Ammon's horn (tissue), 1 donor: ENCODE results near the gene STX1B.
A peak's percentile ranks its signal among the peaks of the same experiment; 100 is the strongest.

Experiments used
- DNase-seq: peaks from one replicate; pipeline ENCODE4 v3.0.0-alpha.2; 2016; ENCODE audit warnings: low spot score

STX1B gene

DNA sequence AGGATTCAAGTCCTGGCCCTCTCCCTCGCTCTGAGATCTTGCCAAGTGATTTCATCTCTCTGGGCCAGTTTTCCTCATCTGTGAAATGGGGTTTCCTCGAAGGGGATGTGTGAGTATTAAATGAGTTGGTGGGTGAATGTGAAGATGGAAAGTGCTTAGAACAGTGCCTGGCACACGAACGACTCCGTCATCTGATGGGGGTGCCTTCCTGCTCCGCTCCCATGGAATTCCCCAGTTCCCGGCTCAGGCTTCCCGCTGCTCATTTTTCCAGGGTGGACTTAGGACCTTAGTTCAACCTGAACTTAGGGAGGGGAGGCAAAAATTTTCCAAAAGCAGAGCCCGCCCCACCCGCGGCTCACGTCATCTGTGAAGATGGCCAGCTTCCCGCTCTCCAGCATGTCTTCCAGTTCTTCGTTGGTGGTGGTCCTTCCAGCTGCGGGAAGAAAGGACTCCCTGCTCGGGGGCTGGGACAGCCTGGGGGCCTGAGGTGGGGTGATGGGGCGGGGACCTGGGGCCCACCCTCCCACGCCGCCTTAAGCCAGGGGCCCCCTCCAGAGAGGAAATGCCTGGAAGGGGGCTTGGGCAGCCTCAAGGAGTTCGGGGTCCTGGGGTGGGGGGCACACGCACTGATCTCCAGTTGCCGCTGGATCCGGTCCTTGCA lies 14.0 kb downstream of the STX1B start:
- no peak for DNase-seq

- no peak for DNase-seq
These were observed 14.5 kb downstream of the STX1B start for GRCh38 chr16:30995927-30996323.

GRCh38 chr16:30992931-30993816 lies 17.3 kb downstream of the STX1B start:
- DNase-seq: no peak

GRCh38 chr16:30992276-30992780 lies 18.1 kb downstream of the STX1B start:
- no peak for DNase-seq

DNA sequence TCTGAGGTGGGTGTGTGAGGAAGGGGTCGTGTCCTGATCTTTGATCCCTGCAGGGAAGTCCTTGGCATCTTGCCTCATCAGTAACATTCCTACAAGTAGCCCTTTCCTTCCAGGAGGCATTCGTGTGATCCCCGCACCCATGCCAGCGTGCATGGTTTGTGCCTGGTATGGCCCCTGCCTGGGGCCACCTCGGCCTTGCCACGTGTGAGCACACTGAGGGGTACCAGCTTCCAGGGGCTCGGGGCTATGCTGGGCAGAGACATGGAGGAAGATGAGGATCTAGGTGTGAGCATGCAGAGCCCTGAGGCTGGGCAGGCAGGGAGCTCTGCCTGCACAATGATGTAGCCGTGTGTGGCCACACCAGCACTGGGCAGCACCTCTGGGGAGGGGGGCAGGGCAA lies 19.4 kb downstream of the STX1B start:
- no peak for DNase-seq

DNA sequence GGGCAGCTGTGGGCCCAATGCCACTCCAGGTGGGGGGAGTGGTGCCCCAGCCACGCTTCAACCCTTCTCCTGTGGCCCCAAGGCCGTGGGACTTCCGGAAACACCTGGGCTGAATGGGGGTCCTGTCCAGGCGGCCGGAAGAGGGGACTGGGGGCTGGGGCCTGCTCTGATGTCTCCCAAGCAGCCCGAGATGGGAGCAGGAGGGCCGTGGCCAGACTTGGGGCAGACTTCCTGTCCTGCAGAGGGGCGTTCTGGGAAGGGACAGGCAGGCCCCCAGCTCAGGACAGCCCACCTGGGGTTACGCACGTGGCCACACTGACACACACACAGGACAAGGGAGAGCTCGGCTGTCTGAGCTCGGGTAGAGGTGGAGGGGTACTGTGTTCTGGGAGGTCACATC lies 20.3 kb downstream of the STX1B start:
- DNase-seq: no peak

DNA sequence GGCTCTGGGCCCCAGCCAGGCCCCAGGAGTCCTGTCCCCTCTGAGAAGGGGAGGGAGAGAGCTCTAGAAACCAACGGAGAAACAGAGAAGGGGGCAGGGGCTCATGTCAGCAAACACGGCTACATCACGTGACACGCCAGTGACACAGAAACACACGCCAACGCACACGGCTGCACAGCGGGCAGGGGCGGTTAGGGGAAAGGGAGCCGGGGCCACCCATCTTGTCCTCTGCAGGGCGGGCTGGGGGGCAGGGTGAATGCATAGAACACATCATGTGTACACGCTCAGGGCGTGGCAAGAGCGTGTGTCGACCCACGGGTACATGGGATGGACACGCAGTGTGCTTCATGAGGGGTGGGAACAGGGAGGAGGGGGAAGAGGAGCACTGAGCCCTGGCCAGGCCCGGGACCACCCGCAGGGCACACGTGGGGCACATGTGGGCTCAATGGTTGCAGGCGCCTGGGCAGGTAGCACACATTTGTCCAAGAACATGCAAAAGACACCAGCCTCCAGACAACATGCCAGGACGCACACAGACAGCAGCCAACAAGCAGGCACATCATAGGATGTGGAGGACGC lies 20.9 kb downstream of the STX1B start:
- DNase-seq: no peak

DNA sequence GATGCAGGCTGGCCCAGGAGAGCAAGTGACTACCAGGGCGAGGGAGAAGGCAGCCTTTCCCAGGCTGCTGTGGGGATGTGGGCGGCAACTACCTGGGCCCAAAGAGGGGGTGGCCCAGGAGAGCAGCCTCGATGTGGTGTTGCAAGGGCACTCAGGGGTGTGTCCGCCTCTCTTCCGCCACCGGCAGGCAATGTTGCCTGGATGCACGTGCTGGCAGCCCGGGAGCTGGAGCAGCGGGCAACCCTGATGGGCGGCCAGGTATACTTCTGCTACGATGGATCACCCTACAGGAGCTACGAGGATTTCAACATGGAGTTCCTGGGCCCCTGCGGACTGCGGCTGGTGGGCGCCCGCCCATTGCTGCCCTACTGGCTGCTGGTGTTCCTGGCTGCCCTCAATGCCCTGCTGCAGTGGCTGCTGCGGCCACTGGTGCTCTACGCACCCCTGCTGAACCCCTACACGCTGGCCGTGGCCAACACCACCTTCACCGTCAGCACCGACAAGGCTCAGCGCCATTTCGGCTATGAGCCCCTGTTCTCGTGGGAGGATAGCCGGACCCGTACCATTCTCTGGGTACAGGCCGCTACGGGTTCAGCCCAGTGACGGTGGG lies 22.8 kb downstream of the STX1B start:
- no peak for DNase-seq

- DNase-seq: no peak
These were observed 24.1 kb downstream of the STX1B start for GRCh38 chr16:30986129-30986991.

GRCh38 chr16:30985401-30986128 lies 24.9 kb downstream of the STX1B start:
- no peak for DNase-seq

DNA sequence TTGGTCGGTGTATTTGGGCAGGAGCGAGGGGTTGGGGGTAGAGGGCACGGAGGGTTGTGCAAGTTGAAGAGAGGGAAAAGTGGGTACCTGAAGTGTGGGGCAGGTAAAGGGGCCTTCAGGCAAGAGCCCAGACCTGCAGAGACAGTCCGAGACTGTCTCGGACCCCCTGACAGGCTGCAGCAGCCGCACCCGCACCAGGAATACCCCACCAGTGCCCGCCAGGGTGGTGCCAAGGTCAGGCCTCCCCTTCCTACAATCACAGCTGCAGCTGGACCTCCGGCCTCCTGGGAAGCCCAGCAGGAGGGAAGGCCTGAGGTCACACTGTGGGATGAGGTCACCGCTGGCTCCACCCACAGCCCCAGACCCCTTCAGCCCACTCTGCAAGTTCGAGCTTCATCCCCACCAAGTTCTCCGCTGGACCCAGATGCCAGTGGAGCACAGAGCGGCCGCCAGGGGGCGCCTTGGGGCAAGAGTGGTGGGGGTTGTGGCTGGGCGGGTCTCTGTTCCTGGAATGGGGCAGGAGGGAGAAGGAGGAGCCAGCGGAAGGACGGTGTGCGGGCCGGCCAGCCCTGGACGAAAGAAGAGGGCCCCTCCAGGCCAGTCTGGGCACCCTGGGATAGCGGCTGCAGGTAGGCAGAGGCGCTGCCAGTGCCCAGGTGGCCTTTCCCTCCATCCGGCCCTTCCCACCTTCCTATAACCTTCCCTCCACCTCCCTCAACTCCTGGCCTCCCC lies 25.6 kb downstream of the STX1B start, which contains the start of gene HSD3B7:
TSS of gene HSD3B7 (plus strand) at position 539 of the 732 bp plus-strand sequence. CDS start 452 bp downstream, outside the sequence.
- peak; percentile 75 for DNase-seq

DNA sequence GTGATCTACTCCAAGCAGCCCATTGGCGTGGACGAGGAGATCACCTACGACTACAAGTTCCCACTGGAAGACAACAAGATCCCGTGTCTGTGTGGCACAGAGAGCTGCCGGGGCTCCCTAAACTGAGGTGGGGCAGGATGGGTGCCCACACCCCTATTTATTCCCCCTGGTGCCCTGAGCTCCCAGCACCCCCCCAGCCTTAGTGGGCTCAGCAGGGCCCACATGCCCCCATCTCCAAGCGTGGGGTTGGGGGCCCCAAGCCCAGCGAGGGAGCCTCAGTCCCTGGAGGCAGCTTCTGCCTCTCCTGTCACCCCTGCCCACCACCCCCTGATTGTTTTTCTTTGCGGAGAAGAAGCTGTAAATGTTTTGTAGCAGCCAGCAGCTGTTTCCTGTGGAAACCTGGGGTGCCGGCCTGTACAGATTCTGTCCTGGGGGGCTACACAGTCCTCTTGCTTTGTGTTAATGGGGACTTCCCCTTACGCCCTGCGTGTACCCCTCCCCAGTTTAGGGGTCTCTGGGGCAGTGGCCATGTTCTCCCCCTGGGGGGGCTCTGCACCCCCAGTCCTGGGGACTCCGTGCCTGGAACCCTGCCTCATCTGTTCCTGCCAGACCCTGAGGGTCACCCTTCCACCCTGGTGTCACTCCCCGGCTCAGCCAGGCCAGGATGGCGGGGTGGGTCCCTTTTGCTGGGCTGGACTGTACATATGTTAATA lies 26.4 kb downstream of the STX1B start:
- no peak for DNase-seq

DNA sequence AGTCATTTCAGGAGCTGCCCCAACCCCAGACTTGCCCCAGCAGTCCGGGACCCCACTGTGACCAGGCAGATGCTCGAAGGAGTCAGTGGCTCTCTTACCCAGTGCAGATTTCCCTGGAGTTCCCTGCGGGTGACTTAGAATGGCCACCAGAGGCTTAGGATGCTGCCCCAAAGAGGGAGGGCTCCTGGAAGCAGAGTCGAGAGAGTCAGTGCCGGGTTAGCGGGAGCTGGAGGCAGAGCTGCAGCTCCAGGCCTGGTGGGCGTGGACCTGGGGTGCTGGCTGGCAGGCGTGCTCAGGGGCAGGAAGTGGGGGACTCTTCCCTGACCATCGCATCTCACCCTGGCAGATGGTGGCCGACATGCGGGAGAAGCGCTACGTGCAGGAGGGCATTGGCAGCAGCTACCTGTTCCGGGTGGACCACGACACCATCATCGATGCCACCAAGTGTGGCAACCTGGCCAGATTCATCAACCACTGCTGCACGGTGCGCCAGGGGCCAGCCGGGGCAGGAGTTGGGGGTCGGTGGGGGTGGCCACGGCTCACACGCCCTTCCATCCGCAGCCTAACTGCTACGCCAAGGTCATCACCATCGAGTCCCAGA lies 27.0 kb downstream of the STX1B start:
- DNase-seq: no peak

DNA sequence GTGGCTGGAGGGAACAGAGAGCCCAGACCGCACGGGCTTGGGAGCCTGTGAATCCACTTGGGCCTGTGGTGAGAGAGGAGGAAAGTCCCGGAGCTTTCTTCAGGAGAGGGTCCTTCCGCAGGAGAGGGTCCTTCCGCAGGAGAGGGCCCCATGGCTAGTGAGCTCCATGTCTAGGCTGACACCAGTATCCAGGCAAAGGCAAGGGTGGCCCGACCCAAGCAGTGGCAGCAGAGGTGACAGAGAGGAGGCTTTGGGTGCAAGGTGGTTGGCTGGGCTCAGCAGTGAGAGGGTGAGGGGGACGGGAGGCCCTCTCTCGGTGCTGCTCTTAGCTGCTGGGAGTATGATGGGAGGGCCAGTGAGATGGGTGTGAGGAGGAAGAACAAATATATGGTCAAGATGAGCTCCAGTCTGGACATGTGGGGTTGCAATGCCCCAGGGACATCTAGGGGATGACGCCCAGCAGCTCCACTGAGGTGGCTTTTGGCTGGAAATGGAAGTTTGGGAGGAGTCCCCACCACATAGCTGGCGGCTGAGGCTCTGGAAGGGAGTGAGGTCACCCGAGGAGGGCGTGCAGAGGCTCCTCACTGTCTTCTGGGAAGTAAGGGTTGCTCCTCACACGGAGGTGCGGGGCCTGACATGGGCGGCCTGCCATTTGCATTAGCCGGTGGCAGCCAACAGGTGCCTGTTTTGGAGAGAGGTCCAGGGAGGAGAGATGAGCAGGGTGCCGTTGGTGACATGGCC lies 27.7 kb downstream of the STX1B start:
- DNase-seq: no peak

GRCh38 chr16:30980959-30981358 lies 29.5 kb downstream of the STX1B start:
- no peak for DNase-seq

GRCh38 chr16:30980434-30980833 lies 30.0 kb downstream of the STX1B start:
- no peak for DNase-seq

GRCh38 chr16:30980023-30980371 lies 30.4 kb downstream of the STX1B start:
- DNase-seq: no peak
